ENCODE results near the gene ABCC12. TPM values are rescaled to one million over a fixed set of nuclear protein-coding genes. Genes with fewer than 3 reads are reported as not detected.

Gene ABCC12
- total and polyA plus RNA-seq, 5 donors, result not detected

- no peaks in the 10 kb centered on the region for H3K9me3 ChIP-seq (ENCODE audit: control insufficient read depth, low read length)
- DNase-seq (peak; percentile 67 to 89 (median 82)), ATAC-seq (peak; percentile 95)
- no peak overlapping the region for H3K27ac ChIP-seq (ENCODE audit: low read length)
- intact Hi-C loops (cut with DNase I), result loop anchor here in 3 of 4 donors (5.0 to 10.0 kb wide), 2 partner anchors 1023 to 1130 kb away; partner anchors contain the start of gene NETO2 (in 1 of the 3)
- WGBS, result 20% methylated on average over 16 of the region's 16 CpGs
- peaks cover 2% of the 10 kb centered on the region for H3K4me1 ChIP-seq (ENCODE audit: control insufficient read depth, insufficient read depth, low read length)
- H3K4me3 ChIP-seq (ENCODE audit: low read length), result no peak overlapping the region
- H3K27me3 ChIP-seq (ENCODE audit: control insufficient read depth, insufficient read depth), result no peaks in the 10 kb centered on the region
Measured at GRCh38 chr16:48164907-48165715, 9.3 kb upstream of the ABCC12 start.

DNA sequence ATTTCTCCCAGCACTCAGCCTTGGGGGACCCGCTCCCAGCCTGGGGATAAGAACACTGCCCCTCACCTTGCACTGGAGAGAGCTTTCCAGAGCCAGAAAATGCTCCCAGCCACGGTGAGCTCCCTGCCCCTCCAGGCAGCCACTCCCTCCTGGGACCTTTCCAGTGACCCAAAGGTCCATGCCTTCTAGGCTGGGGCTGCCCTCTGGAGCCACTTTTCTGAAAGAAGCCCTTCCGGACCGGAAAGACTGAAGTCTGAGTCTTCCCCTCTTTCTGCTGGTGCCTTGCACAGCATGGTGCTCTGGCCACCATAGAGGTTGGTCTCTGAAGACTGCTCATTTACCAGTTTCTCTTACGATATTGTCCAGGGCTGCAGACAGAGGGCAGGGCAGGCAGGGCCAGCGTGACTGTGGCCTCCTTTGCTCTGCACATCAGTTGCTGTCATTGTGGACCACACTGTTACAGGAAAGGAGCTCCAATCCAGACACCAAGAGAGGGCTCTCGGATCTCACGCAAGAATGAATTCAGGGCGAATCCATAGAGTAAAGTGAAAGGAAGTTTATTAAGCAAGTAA lies 7.1 kb upstream of the ABCC12 start:
- H3K4me1 ChIP-seq (ENCODE audit: control insufficient read depth, insufficient read depth, low read length), result peaks cover 2% of the 10 kb centered on the region
- intact Hi-C loops (cut with DNase I), result loop anchor here in 3 of 4 donors (5.0 to 10.0 kb wide), 2 partner anchors 1021 to 1128 kb away; partner anchors contain the start of gene NETO2 (in 1 of the 3)
- H3K27ac ChIP-seq (ENCODE audit: low read length), result no peak overlapping the region
- no peaks in the 10 kb centered on the region for H3K9me3 ChIP-seq (ENCODE audit: control insufficient read depth, low read length)
- DNase-seq, result no peak
- no peak overlapping the region for H3K4me3 ChIP-seq (ENCODE audit: low read length)
- H3K27me3 ChIP-seq (ENCODE audit: control insufficient read depth, insufficient read depth), result no peaks in the 10 kb centered on the region
- WGBS, result 77% methylated on average over 9 of the region's 9 CpGs
- ATAC-seq, result no peak

GRCh38 chr16:48161906-48162305 lies 6.1 kb upstream of the ABCC12 start:
- 72% methylated on average over 4 of the region's 4 CpGs for WGBS
- intact Hi-C loops (cut with DNase I), result loop anchor here in 3 of 4 donors (5.0 to 10.0 kb wide), 2 partner anchors 1020 to 1127 kb away; partner anchors contain the start of gene NETO2 (in 1 of the 3)
- no peaks in the 10 kb centered on the region for H3K27me3 ChIP-seq (ENCODE audit: control insufficient read depth, insufficient read depth)
- no peaks in the 10 kb centered on the region for H3K9me3 ChIP-seq (ENCODE audit: control insufficient read depth, low read length)
- H3K27ac ChIP-seq (ENCODE audit: low read length), result no peak overlapping the region
- DNase-seq (no peak), ATAC-seq (no peak)
- H3K4me1 ChIP-seq (ENCODE audit: control insufficient read depth, insufficient read depth, low read length), result peaks cover 2% of the 10 kb centered on the region
- no peak overlapping the region for H3K4me3 ChIP-seq (ENCODE audit: low read length)

GRCh38 chr16:48160575-48160974 lies 4.8 kb upstream of the ABCC12 start:
- DNase-seq (no peak), ATAC-seq (no peak)
- Histone ChIP-seq H3K27ac (ENCODE audit: low read length) (no peak overlapping the region), H3K27me3 (ENCODE audit: control insufficient read depth, insufficient read depth) (no peaks in the 10 kb centered on the region), H3K9me3 (ENCODE audit: control insufficient read depth, low read length) (no peaks in the 10 kb centered on the region), H3K4me1 (ENCODE audit: control insufficient read depth, insufficient read depth, low read length) (peaks cover 2% of the 10 kb centered on the region), H3K4me3 (ENCODE audit: low read length) (no peak overlapping the region)
- intact Hi-C loops (cut with DNase I), result loop anchor here in 3 of 4 donors (5.0 to 10.0 kb wide), 2 partner anchors 1018 to 1126 kb away; partner anchors contain the start of gene NETO2 (in 1 of the 3)
- 64% methylated on average over 6 of the region's 6 CpGs for WGBS

DNA sequence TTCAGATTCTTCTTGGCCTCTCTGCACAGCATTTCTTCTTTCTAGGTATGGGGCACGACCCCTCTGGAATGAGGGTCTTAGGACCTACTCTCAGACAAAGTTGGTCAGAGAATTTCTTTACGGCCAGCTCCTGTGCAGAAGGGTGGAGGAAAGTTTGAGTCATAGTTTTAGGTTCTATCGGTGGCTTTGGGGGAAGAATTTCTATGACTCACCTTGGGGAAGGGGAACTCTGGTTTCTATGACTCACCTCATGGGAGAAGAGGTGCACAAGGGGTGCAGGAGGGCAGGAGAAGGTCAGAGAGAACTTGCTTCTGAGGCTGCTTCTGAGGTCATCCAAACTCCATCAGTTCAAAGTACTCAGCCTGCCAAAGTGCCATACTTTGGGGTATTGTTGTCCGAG lies 2.5 kb upstream of the ABCC12 start:
- ATAC-seq, result no peak
- intact Hi-C loops (cut with DNase I), result loop anchor here (5.0 to 10.0 kb wide), 4 partner anchors 1016 to 1213 kb away; partner anchors contain the start of gene NETO2 (in 1 of the 4)
- 73% methylated on average over 4 of the region's 4 CpGs for WGBS

GRCh38 chr16:48157794-48158193 lies 2.0 kb upstream of the ABCC12 start:
- Histone ChIP-seq H3K27ac (ENCODE audit: low read length) (no peak overlapping the region), H3K27me3 (ENCODE audit: control insufficient read depth, insufficient read depth) (no peaks in the 10 kb centered on the region), H3K4me1 (ENCODE audit: control insufficient read depth, insufficient read depth, low read length) (no peaks in the 10 kb centered on the region), H3K4me3 (ENCODE audit: low read length) (no peak overlapping the region), H3K9me3 (ENCODE audit: control insufficient read depth, low read length) (no peaks in the 10 kb centered on the region)
- ATAC-seq (no peak), DNase-seq (no peak)
- WGBS, result 84% methylated on average over 4 of the region's 4 CpGs
- intact Hi-C loops (cut with DNase I), result loop anchor here (2.0 to 10.0 kb wide), 5 partner anchors 1015 to 1213 kb away; partner anchors contain the start of gene NETO2 (in 1 of the 4)

More for the DNA sequence above, 2.5 kb upstream of the ABCC12 start:
- no peaks in the 10 kb centered on the region for H3K27me3 ChIP-seq (ENCODE audit: control insufficient read depth, insufficient read depth)
- H3K4me1 ChIP-seq (ENCODE audit: control insufficient read depth, insufficient read depth, low read length), result no peaks in the 10 kb centered on the region
- no peaks in the 10 kb centered on the region for H3K9me3 ChIP-seq (ENCODE audit: control insufficient read depth, low read length)
- no peak for DNase-seq
- H3K27ac ChIP-seq (ENCODE audit: low read length), result no peak overlapping the region
- H3K4me3 ChIP-seq (ENCODE audit: low read length), result no peak overlapping the region

DNA sequence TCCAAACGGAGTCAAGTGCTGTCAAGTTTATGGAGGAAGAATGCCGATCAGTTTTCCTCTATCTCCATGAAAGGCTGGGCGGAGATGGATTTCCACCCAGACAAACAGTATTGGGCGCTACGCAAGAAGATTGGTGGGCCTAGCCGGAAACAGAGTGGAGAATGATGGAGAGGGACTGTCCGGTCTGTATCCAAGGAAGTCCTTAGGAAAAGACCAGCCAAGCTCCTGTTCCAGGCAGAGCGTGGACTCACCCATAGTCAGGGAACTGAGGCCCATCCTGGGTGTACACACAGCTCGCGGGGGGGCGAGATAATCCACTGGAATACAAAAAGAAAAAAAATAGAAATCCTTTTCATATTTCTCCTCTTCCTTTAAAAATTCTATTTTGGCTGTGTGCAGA lies 1.5 kb upstream of the ABCC12 start:
- peak in 1 of 2 donors; percentile 38 for ATAC-seq
- intact Hi-C loops (cut with DNase I), result loop anchor here (2.0 to 10.0 kb wide), 5 partner anchors 1015 to 1213 kb away; partner anchors contain the start of gene NETO2 (in 1 of the 4)
- H3K27ac ChIP-seq (ENCODE audit: low read length), result peak overlapping the region; percentile 15

DNA sequence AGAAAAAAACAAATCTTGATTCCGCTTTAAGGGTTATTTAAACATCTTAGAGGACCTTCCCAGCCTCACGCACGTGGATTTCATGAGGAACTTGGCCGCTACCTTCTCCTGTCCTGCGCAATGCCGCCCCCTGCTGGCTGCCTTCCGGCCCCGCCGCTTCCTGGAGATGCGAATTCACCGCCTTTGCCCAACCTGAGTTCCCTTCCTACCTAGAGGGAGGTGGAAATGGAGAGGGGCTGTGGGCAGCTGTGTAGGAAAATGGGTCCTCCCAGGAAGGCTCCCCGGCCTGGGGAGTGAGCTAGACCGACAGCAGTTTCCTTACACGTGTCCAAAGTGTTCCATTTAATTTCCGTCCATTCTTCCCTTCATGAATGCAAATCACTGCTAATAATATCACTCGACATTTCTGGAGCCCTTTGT lies 1.0 kb upstream of the ABCC12 start:
- WGBS, result 8% methylated on average over 16 of the region's 16 CpGs
- DNase-seq, result peak; percentile 81 to 93 (median 93)
- Histone ChIP-seq H3K4me3 (ENCODE audit: low read length) (no peak overlapping the region), H3K27ac (ENCODE audit: low read length) (no peak overlapping the region), H3K9me3 (ENCODE audit: control insufficient read depth, low read length) (no peaks in the 10 kb centered on the region), H3K4me1 (ENCODE audit: control insufficient read depth, insufficient read depth, low read length) (no peaks in the 10 kb centered on the region), H3K27me3 (ENCODE audit: control insufficient read depth, insufficient read depth) (no peaks in the 10 kb centered on the region)
- intact Hi-C loops (cut with DNase I), result loop anchor here (2.0 to 10.0 kb wide), 5 partner anchors 1014 to 1212 kb away; partner anchors contain the start of gene NETO2 (in 1 of the 4)
- ATAC-seq, result peak; percentile 78 to 86

More for the DNA sequence above, 1.5 kb upstream of the ABCC12 start:
- Histone ChIP-seq H3K9me3 (ENCODE audit: control insufficient read depth, low read length) (no peaks in the 10 kb centered on the region), H3K27me3 (ENCODE audit: control insufficient read depth, insufficient read depth) (no peaks in the 10 kb centered on the region), H3K4me1 (ENCODE audit: control insufficient read depth, insufficient read depth, low read length) (no peaks in the 10 kb centered on the region), H3K4me3 (ENCODE audit: low read length) (no peak overlapping the region)
- no peak for DNase-seq
- WGBS, result 71% methylated on average over 11 of the region's 11 CpGs

DNA sequence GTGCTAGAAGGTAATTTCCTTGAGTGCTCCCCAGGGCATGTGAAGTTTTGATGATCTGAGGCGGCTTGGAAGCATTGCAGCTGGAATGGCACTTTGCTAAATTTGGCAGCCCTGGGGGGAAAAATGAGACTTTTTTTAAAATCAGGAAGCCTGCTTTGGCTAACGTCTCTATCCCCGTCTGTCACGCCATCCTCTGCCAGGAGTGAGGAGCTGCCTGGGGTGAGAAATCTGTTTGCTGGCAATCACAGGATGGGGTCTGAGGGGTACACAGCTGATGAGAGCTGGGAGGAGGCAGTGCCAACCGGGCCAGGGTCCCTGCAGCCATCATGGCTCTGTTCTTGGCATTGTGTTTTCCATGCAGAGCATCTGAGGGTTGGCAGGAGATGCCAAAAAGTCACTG lies 2.0 kb downstream of the ABCC12 start:
- ATAC-seq (no peak), DNase-seq (no peak)
- WGBS, result 49% methylated on average over 5 of the region's 5 CpGs
- intact Hi-C loops (cut with DNase I), result loop anchor here in 3 of 4 donors (10.0 kb wide), 3 partner anchors 1019 to 1209 kb away; no protein-coding TSS in a partner anchor
- Histone ChIP-seq H3K4me1 (ENCODE audit: control insufficient read depth, insufficient read depth, low read length) (no peaks in the 10 kb centered on the region), H3K27ac (ENCODE audit: low read length) (no peak overlapping the region), H3K27me3 (ENCODE audit: control insufficient read depth, insufficient read depth) (no peaks in the 10 kb centered on the region), H3K9me3 (ENCODE audit: control insufficient read depth, low read length) (no peaks in the 10 kb centered on the region), H3K4me3 (ENCODE audit: low read length) (no peak overlapping the region)

GRCh38 chr16:48152226-48152625 lies 3.6 kb downstream of the ABCC12 start:
- H3K9me3 ChIP-seq (ENCODE audit: control insufficient read depth, low read length), result no peaks in the 10 kb centered on the region
- no peaks in the 10 kb centered on the region for H3K4me1 ChIP-seq (ENCODE audit: control insufficient read depth, insufficient read depth, low read length)
- no peak overlapping the region for H3K4me3 ChIP-seq (ENCODE audit: low read length)
- H3K27me3 ChIP-seq (ENCODE audit: control insufficient read depth, insufficient read depth), result no peaks in the 10 kb centered on the region
- ATAC-seq (no peak), DNase-seq (no peak)
- H3K27ac ChIP-seq (ENCODE audit: low read length), result no peak overlapping the region
- intact Hi-C loops (cut with DNase I), result loop anchor here in 3 of 4 donors (10.0 kb wide), 3 partner anchors 1017 to 1207 kb away; no protein-coding TSS in a partner anchor
- whole genome bisulfite sequencing, result 96% methylated on average over 9 of the region's 9 CpGs
